Fibroblast of skin of back (primary cell): ENCODE results near the gene PTPN5.
A peak's percentile ranks its signal among the peaks of the same experiment; 100 is the strongest.

Source experiments
- DNase-seq: peaks from one replicate; pipeline ENCODE4 v3.0.0-alpha.2; 2013

PTPN5 gene

GRCh38 chr11:18773104-18773503 lies 18.5 kb downstream of the PTPN5 start:
- DNase-seq = no peak

DNA sequence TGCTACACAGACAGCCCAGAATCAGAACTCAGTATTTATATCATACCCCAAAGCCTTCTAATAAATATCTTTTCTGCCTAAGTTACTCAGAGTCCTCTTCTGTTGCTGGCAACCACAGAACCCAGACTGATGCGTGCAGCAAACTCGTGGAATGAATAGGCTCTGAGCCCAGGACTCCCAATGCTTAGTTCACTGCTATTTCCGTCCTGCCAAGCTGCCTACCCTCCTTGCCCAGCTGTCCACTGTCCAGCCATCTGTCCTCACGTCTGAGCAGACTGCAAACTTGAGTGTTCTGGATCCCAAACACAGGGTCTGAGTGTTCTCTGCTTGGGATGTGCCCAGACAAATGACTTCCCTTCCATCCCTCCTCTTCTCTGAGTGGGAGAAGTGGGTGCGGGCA lies 19.4 kb downstream of the PTPN5 start:
- no peak for DNase-seq

DNA sequence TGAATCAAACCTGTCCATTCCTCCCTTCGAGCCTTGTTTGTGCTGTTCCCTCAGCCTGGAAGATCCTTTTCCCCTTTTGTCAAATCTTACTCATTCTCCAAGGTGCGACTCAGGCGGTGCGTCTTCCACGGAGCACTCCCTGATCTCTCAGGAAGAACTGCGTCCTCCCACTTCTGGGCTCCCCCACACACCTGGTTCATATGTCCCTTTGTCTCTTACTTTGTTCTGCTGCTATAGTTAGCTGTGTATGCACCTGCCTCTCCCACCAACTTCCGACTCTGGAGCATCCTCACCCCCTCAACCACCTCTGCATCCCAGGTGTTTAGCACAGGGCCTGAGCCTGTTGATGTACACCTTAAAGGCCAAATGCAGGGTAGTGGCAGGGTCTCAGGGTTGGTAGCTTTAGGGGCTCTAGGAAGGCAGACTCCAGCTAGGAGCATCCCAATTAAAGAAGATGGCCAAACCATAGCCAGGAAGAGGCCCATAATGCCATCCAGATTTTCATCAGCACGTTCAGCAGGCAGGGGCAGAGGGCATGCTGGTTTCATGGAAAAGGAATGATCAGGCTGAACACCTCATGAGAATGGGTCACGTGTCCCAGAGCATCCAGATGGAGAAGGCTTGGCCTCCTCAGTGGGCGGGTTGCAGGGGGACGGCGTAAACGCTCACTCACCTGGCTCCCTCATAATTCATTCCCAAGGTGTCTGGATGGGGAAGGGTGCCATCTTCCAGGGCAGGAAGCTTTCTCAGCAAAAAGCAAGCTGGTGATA lies 20.1 kb downstream of the PTPN5 start:
- no peak for DNase-seq

GRCh38 chr11:18770479-18771125 lies 21.0 kb downstream of the PTPN5 start:
- no peak for DNase-seq

- DNase-seq = no peak
Measured at GRCh38 chr11:18769802-18770456, 21.7 kb downstream of the PTPN5 start.

DNA sequence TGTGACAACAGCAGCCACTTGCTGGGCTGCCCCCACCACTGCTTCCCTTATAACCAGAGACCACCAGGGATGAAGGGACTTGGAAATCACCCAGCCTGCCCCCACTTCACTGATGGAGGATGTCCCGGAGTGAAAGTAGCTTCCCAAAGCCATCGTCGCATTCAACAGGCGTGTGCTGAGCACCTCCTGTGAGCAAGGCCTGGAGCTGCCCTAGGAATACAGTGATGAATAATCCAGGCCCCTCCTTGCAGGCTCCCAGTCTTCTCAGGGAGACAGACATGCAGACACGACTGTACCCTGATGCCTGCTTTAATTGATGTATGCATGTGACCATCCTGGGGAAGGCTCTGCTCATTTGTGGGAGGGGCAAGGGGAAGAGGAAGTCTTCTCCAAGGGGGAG lies 22.6 kb downstream of the PTPN5 start:
- no peak for DNase-seq

DNA sequence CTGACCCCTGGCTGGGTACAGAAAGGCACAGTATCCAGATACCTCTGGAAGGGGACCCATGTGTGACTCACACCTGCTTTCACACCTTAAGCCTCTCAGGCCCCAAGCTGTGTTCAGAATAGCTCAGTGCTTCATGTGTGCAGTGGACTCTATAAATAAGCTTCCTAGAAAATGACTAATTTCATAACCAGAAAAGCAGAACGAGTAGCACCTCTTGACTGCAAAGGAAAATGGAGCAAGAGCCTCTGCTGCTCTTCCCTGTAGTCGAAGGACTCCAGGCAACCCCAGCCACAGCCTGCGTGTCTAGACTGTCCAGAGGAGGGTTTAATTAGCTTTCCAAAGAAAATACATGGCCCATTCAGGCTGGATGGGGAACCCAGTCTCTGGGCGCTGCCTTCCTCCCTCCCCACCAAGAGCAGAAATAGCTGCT lies 23.1 kb downstream of the PTPN5 start:
- no peak for DNase-seq

DNA sequence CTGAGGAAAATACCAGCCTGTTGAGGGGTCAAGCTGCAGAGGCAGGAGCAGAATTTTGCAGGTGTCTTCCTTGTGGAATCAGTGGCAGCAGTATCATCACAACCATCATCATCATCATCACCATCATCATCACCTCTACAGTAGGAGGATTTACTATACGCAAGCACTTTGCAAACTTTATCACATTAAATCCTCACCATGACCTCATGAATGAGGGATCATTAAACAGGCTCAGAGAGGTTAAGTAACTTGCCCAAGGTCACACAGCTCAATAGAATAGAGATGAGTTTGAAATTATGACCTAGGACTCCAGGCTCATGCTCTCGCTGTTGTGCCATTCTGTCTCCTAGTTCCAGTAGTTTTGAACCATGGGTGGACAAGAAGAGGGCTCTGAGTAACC lies 25.6 kb downstream of the PTPN5 start:
- no peak for DNase-seq

DNA sequence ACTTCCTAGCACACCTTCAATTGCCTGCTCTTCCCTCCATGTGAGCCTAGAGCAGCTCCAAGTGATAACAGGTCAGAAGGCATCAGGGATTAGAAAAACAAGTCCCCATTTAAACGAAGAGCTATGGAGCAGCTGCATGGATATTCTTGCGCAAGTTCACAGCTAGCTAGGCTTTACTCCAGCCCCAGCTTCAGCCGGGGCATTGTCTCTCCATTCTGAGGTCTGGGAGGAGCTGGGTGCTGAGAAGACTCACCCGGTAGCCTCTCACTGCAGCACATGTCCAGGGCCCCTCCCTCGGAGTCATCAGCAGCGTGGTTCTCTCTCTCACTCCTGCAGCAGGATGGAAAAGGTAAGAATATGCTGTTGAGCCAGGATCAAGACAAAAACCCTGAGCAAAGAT lies 26.0 kb downstream of the PTPN5 start:
- no peak for DNase-seq

DNA sequence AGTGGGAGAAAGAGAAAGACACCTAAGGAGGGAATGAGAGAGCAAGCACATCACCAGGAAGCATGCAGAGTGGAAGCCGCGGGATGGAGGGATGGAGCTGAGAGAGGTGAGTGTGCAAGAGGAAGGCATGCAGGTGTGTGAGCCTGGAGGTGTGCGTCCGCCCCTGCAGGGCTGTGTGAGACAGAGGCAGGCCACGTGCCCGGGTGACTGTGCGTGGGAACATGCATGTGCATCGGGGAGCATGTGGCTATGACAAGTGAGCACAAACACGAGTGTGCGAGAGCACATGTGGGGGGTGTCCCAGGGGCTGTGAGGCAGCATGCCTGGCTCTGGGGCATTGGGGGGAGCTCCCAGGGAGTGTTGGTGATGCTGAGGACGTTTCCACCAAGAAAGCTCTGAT lies 29.9 kb downstream of the PTPN5 start:
- DNase-seq = no peak

DNA sequence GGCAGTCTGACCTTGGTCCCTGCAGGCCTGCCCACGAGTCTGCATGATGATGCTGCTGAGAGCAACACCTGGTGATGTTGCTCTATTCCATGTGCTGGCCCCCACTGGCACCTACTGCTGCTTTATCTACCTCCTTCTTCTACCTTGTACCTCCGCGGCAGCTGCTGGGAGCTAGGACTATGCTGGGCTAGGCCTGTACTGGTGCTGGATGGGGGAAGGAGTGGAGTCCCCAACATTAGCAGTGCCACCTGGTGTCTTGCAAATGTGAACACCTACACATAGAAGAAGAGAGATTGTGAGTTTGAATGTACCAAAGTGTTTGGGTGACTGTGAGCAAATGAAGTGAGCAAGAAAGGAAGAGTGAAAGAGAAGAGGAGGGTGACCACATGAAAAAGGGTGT lies 30.5 kb downstream of the PTPN5 start:
- DNase-seq = no peak

- DNase-seq = no peak
Measured at GRCh38 chr11:18757811-18758210, 33.8 kb downstream of the PTPN5 start.

GRCh38 chr11:18756889-18757288 lies 34.7 kb downstream of the PTPN5 start:
- peak; percentile 6 for DNase-seq

DNA sequence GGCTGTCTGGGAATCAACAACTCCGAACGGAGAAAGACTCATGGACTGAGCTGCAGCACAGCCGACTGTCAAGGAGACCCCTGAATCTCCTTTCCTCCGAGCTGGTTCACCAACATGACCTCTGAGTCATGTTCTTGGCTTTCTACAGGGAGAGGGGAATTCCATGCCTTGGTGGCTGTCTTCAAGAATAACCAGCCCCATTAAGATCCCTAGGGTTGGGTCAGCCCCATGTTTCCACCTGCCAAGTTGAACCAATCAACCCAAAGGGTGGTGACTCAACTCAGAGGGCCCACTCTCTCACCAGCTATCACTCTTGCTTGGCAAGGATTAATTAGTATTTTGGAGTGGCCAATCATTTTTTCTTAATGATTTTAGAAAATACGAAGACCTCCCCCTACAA lies 37.3 kb downstream of the PTPN5 start:
- DNase-seq = no peak

- no peak for DNase-seq
Measured at GRCh38 chr11:18752502-18752901, 39.1 kb downstream of the PTPN5 start.

DNA sequence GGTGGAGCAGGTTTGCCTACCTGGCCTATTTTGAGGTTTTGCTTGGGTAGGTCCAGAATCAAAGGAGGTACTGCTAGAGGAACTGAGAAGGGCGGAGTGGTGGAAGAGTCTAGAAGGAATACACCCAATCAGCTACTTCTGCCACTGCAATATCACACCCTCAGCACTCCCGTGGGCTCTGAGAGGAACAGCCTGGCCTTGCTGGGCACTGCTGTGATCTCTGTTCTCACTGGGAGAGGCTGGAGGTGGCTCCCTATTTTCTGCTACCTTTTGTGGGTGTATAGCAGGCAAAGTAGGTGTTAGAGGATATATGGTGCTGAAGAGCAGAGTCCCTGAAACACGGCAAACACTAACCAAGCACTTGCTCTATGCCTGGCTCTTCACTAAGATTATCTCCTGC lies 40.7 kb downstream of the PTPN5 start:
- no peak for DNase-seq

GRCh38 chr11:18749681-18750319 lies 41.8 kb downstream of the PTPN5 start:
- DNase-seq = peak; percentile 75

- DNase-seq = no peak
Measured at GRCh38 chr11:18748766-18749365, 42.7 kb downstream of the PTPN5 start.

- DNase-seq = no peak
Measured at GRCh38 chr11:18745251-18745650, 46.3 kb downstream of the PTPN5 start.

DNA sequence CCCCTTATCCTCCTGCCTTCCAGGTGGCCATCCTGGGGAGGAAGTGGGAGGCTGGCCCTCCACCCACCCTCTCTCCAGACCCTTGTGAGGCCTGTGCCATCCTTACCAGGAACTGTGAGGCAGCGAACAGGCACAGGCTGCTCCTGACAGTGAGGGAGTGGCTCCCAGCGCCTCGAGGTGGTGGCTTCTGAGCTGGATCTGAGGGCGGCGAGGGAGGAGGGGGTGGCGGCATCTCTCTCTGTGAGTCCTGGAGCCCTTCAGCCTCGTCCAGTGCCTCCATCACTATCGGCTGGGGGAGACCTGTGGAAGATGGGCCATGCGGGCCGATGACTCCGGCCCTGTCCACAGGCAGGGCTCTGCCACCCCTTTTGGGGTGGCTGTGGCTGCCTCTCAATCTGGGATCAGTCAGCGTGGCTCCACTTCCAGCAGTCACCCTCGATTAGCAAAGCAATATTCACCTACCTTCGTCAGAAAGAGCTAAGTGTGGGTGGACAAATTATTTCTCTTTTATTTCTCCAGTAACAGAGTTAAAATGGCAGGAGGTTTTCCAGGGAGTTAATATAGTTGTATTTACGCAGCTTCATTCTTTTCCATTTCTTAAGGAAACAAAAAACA lies 47.6 kb downstream of the PTPN5 start:
- DNase-seq = no peak

GRCh38 chr11:18743365-18743764 lies 48.2 kb downstream of the PTPN5 start:
- DNase-seq = no peak

DNA sequence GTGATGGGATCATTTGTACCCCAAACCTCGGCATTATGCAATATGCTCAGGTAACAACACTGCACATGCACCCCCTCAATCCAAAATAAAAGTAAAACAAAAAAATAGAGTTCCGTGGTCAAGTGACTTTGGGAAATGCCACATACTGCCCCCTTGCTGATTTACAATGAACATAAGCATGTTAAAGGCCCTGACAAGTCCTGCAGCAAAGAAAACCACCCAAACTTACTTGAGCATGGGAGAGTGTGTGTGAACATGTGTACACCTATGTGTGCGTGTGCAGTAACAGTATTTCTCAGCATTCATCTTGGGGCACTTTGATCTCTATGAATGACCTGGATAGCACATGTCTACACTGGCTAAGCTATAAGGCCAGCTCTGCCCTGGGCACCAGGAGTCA lies 49.8 kb downstream of the PTPN5 start:
- DNase-seq = no peak

DNA sequence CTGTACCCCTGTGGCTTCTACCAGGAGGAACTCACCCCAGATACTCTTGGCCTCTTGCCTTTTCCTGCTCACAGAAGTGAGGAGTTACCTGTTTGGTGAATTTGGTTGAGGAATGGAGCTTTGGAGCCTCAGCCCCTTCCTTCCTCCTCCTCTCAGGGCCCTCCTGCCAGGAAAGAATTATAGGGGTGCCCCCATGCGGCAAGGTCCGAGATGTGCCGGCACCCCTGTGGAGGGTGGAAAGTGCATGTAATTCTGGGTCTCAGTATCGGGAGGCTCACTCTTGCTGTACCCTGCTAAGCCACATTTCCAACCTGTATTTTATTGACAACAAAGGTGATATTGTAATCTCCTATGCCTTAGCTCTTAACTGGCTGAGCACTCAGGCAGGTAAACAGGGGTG lies 51.9 kb downstream of the PTPN5 start:
- DNase-seq = no peak
